Endothelial cell of umbilical vein (primary cell): Measurements from ENCODE around the gene PARP9. TPM values are rescaled to one million over a fixed set of nuclear protein-coding genes. Genes with fewer than 3 reads are reported as not detected.

Experiments
- BruUV-seq: library from RNA; stranded (reverse); fragments of 400-500 nt; replicated peaks from 2 replicates; lab custom pipeline; 2021; lab: Mats Ljungman, UMichigan
- CTCF ChIA-PET: fragments of 300-600, 350-600 bp; sonication (Branson Sonifier 250); formaldehyde crosslinking; loops from one replicate; lab custom pipeline; 2021; ENCODE audit warnings: antibody characterized with exemption, inconsistent platforms; lab: Charles Lee
- POLR2A ChIA-PET: fragments of 300-600, 350-600 bp; sonication (Branson Sonifier 250); formaldehyde crosslinking; loops from one replicate; lab custom pipeline; 2021; ENCODE audit warnings: antibody characterized with exemption, inconsistent platforms; lab: Charles Lee
- DNase-seq: peaks from one replicate; pipeline ENCODE4 v3.0.0-alpha.2; 2011; ENCODE audit warnings: low read depth, low spot score
- FAIRE-seq: peaks from 2 replicates; lab custom pipeline; 2011; peaks lifted over from hg19 to GRCh38; lab: Jason Lieb, UNC
- H2AFZ ChIP-seq: 2 replicates; pipeline ENCODE4 v1.6.0; 2012; ENCODE audit warnings: low read depth, low read length, control low read depth, inconsistent platforms
- H3K27ac ChIP-seq: 2 replicates; pipeline ENCODE4 v1.5.1; 2011; ENCODE audit warnings: low read depth, mild to moderate bottlenecking, control low read depth, low read length, moderate library complexity; ENCODE audit not compliant: insufficient read depth
- H3K27me3 ChIP-seq, 2 experiments: 2 replicates each; pipeline versions ENCODE4 v1.6.0 to v1.6.1; 2011; ENCODE audit warnings: low read length in 2 of 2, mixed read lengths in 1 of 2; ENCODE audit not compliant: control insufficient read depth in 2 of 2, insufficient read depth in 2 of 2
- H3K36me3 ChIP-seq, 2 experiments: 2 replicates in 1 of 2; 3 replicates in 1 of 2; pipeline ENCODE4 v1.5.1; 2011; ENCODE audit warnings: low read length in 2 of 2, mild to moderate bottlenecking in 1 of 2, moderate library complexity in 1 of 2; ENCODE audit not compliant: control insufficient read depth in 2 of 2, insufficient read depth in 2 of 2; ENCODE audit errors: extremely low read depth in 1 of 2
- H3K4me1 ChIP-seq: 3 replicates; pipeline ENCODE4 v1.5.1; 2011; ENCODE audit warnings: mild to moderate bottlenecking, low read length; ENCODE audit not compliant: control insufficient read depth, insufficient read depth; ENCODE audit errors: extremely low read depth
- H3K4me2 ChIP-seq: 2 replicates; pipeline ENCODE4 v1.6.1; 2011; ENCODE audit warnings: low read length, control low read depth, mixed read lengths; ENCODE audit not compliant: insufficient read depth
- H3K4me3 ChIP-seq, 3 experiments: fragments of 200-600 bp in 1 of 3; sonication (generic), shearing (Covaris generic) in 1 of 3; replicated peaks in 1 of 3; 2 replicates each; pipeline ENCODE4 v1.5.1; 2011 to 2016; ENCODE audit warnings: control low read depth in 3 of 3, low read length in 3 of 3, mild to moderate bottlenecking in 2 of 3, inconsistent platforms in 1 of 3, low read depth in 1 of 3, moderate library complexity in 1 of 3; ENCODE audit not compliant: insufficient read depth in 1 of 3
- H3K79me2 ChIP-seq: 2 replicates; pipeline ENCODE4 v1.6.0; 2012; ENCODE audit warnings: low read length, inconsistent platforms; ENCODE audit not compliant: control insufficient read depth, insufficient read depth
- H3K9ac ChIP-seq: replicated peaks from 2 replicates; pipeline ENCODE3; 2011; ENCODE audit warnings: low read length, control low read depth; ENCODE audit not compliant: insufficient read depth; ENCODE audit errors: extremely low read depth
- H3K9me1 ChIP-seq: replicated peaks from 3 replicates; pipeline ENCODE4 v1.6.0; 2011; ENCODE audit warnings: mild to moderate bottlenecking, low read length; ENCODE audit not compliant: control insufficient read depth, insufficient read depth; ENCODE audit errors: extremely low read depth
- H3K9me3 ChIP-seq: replicated peaks from 2 replicates; pipeline ENCODE4 v1.5.1; 2012; ENCODE audit warnings: low read length, inconsistent platforms; ENCODE audit not compliant: control insufficient read depth, insufficient read depth
- H4K20me1 ChIP-seq: replicated peaks from 2 replicates; pipeline ENCODE3; 2011; ENCODE audit warnings: mild to moderate bottlenecking, low read length; ENCODE audit not compliant: control insufficient read depth, insufficient read depth; ENCODE audit errors: extremely low read depth
- EZH2 ChIP-seq: IDR thresholded peaks from 2 replicates; pipeline ENCODE4 v1.6.1; 2012; ENCODE audit warnings: borderline replicate concordance, low read depth, mild to moderate bottlenecking, moderate library complexity, low read length, inconsistent platforms; ENCODE audit not compliant: severe bottlenecking
- FOS ChIP-seq: IDR thresholded peaks from 2 replicates; pipeline ENCODE4 v1.6.1; 2011; ENCODE audit warnings: mild to moderate bottlenecking, low read length, moderate library complexity, borderline replicate concordance; ENCODE audit not compliant: insufficient read depth
- GATA2 ChIP-seq: IDR thresholded peaks from 2 replicates; pipeline ENCODE4 v1.7.0; 2011; ENCODE audit warnings: low read depth, mild to moderate bottlenecking, moderate library complexity, mixed read lengths, low read length; ENCODE audit not compliant: insufficient read length, insufficient read depth
- JUN ChIP-seq: IDR thresholded peaks from 2 replicates; pipeline ENCODE4 v1.6.1; 2011; ENCODE audit warnings: borderline replicate concordance, low read depth; ENCODE audit not compliant: insufficient read length, insufficient read depth
- MAX ChIP-seq: IDR thresholded peaks from 2 replicates; pipeline ENCODE4 v1.6.1; 2011; ENCODE audit not compliant: insufficient read depth, insufficient read length
- MYC ChIP-seq: IDR thresholded peaks from one replicate; pipeline ENCODE4 v1.6.1; 2011; ENCODE audit warnings: mild to moderate bottlenecking, low read depth, low read length
- POLR2A ChIP-seq: IDR thresholded peaks from 2 replicates; pipeline ENCODE4 v1.6.1; 2012; ENCODE audit warnings: low read depth, mild to moderate bottlenecking, control low read depth, low read length
- POLR2AphosphoS5 ChIP-seq: IDR thresholded peaks from 2 replicates; pipeline ENCODE4 v1.6.1; 2012; ENCODE audit warnings: low read depth, mild to moderate bottlenecking, control low read depth, low read length, moderate library complexity; ENCODE audit not compliant: insufficient read depth
- dilution Hi-C: fragments of 300-500 bp; cut with MboI; formaldehyde crosslinking; loops from one replicate; pipeline ENCODE4 v1.15.0; 2019; ENCODE audit warnings: low sequenced_read_pairs; ENCODE audit not compliant: extremely low pct_ligation_motif_present
- intact Hi-C: fragments of 100-400 bp; cut with micrococcal nuclease; formaldehyde crosslinking; loops from one replicate; pipeline ENCODE4 v1.10.0; 2022
- polyA plus RNA-seq, 4 experiments: library from polyadenylated mRNA; depleted of rRNA in 3 of 4; stranded (reverse) in 3 of 4; unstranded in 1 of 4; fragments of >200 nt; gene quantifications; 2 replicates each; pipeline versions ENCODE4 v1.2.1 to v1.2.3, GENCODE V29; 2011 to 2012; ENCODE audit warnings: missing spikeins in 1 of 4
- total RNA-seq: library from RNA; stranded (reverse); gene quantifications from 2 replicates; pipeline ENCODE4 v1.2.3, GENCODE V29; 2021
- TF ChIP-seq, protein P1 (sequence below), 2 donors: IDR thresholded peaks; 1 replicate in 1 of 2; 2 replicates in 1 of 2; pipeline ENCODE4 v1.5.1; 2011; ENCODE audit warnings: low read length in 2 of 2, mild to moderate bottlenecking in 2 of 2, moderate library complexity in 2 of 2, control low read depth in 1 of 2, inconsistent platforms in 1 of 2, low read depth in 1 of 2; ENCODE audit not compliant: insufficient read depth in 1 of 2; ENCODE audit errors: extremely low read depth in 1 of 2

The PARP9 gene
- total and polyA plus RNA-seq, 2 donors (not counting 3 experiments of a cell fraction or from before 2014, with no cell fraction given), result 10.1 to 12.5 TPM

DNA sequence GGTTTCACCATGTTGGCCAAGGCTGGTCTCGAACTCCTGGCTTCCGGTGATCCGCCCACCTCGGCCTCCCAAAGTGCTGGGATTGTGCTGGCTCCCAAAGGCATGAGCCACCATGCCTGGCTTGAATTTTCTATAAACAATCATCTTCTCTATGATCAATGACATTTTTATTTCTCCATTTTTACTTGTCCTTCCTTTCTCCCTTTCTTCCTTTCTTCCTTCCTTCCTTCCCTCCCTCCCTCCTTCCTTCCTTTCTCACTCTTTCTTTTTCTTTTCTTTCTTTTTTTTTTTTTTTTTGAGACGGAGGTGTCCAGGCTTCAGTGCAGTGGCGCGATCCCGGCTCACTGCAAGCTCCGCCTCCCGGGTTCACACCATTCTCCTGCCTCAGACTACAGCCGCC, 40.8 kb downstream of the PARP9 start:
- Histone ChIP-seq H3K27me3 (peaks cover 1 to 2% of the 10 kb centered on the region in 2 experiments), H3K79me2 (no peaks in the 10 kb centered on the region), H3K4me2 (no peak overlapping the region), H3K27ac (no peak overlapping the region), H3K36me3 (no peaks in the 10 kb centered on the region), H3K4me1 (no peaks in the 10 kb centered on the region), H4K20me1 (no peaks in the 10 kb centered on the region), H3K9me3 (no peaks in the 10 kb centered on the region), H3K9me1 (no peaks in the 10 kb centered on the region), H3K4me3 (no peak overlapping the region), H3K9ac (no peak overlapping the region), H2AFZ (no peak overlapping the region)
- POLR2A ChIA-PET, result no interaction called here
- intact Hi-C loops (no loop called here), dilution Hi-C loops (no loop called here)
- FAIRE-seq (no peak), DNase-seq (no peak)
- no peak for TF ChIP-seq FOS
- TF ChIP-seq POLR2AphosphoS5, result no peak
- no peak for TF ChIP-seq JUN
- no peak for TF ChIP-seq GATA2
- TF ChIP-seq, protein P1, sequence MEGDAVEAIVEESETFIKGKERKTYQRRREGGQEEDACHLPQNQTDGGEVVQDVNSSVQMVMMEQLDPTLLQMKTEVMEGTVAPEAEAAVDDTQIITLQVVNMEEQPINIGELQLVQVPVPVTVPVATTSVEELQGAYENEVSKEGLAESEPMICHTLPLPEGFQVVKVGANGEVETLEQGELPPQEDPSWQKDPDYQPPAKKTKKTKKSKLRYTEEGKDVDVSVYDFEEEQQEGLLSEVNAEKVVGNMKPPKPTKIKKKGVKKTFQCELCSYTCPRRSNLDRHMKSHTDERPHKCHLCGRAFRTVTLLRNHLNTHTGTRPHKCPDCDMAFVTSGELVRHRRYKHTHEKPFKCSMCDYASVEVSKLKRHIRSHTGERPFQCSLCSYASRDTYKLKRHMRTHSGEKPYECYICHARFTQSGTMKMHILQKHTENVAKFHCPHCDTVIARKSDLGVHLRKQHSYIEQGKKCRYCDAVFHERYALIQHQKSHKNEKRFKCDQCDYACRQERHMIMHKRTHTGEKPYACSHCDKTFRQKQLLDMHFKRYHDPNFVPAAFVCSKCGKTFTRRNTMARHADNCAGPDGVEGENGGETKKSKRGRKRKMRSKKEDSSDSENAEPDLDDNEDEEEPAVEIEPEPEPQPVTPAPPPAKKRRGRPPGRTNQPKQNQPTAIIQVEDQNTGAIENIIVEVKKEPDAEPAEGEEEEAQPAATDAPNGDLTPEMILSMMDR (IDR thresholded peaks at IDR 0.05; ENCODE audit: extremely low read depth in 1 of 2, insufficient read depth in 1 of 2, low read depth in 1 of 2, low read length in 2 of 2), result no peak
- TF ChIP-seq MAX, result no peak
- no peak for TF ChIP-seq EZH2
- no peak for TF ChIP-seq MYC
- TF ChIP-seq POLR2A, result no peak
- no TSS peak for BruUV-seq
- CTCF ChIA-PET, result no interaction called here
